GM12878 (cell line): Measurements from ENCODE around the gene PCDHA10. TPM values are rescaled to one million over a fixed set of nuclear protein-coding genes. Genes with fewer than 3 reads are reported as not detected.

Experiments
- ATAC-seq: fragments of 200-7000 bp; cut with Tn5 transposase; 3 replicates; pipeline ENCODE4 v1.9.1; 2020; ENCODE audit warnings: mild to moderate bottlenecking, moderate library complexity
- BruUV-seq: library from RNA; stranded (reverse); fragments of 400-500 nt; replicated peaks from 2 replicates; lab custom pipeline; 2021; lab: Mats Ljungman, UMichigan
- CTCF ChIA-PET: fragments of 300-600 bp; sonication (Branson Sonifier 250); formaldehyde crosslinking; extraction: SDS; loops from one replicate; lab custom pipeline; 2021; ENCODE audit warnings: inconsistent platforms; lab: Yijun Ruan, JAX
- POLR2A ChIA-PET: fragments of 350-600 bp; formaldehyde crosslinking; extraction: SDS; loops from one replicate; lab custom pipeline; 2021; ENCODE audit warnings: inconsistent platforms; lab: Charles Lee
- RAD21 ChIA-PET: fragments of 300-600 bp; sonication (Branson Sonifier 250); formaldehyde crosslinking; loops from one replicate; lab custom pipeline; 2023; ENCODE audit warnings: antibody characterized with exemption; ENCODE audit not compliant: unreplicated experiment; lab: Charles Lee
- SMC1A ChIA-PET: fragments of 300-600 bp; sonication (Branson Sonifier 250); formaldehyde crosslinking; loops from one replicate; lab custom pipeline; 2023; ENCODE audit not compliant: unreplicated experiment, uncharacterized antibody; lab: Charles Lee
- DNase-seq: peaks from one replicate; pipeline ENCODE4 v3.0.0-alpha.2; 2011; ENCODE audit warnings: low read depth, low spot score
- FAIRE-seq: peaks from 3 replicates; lab custom pipeline; 2011; peaks lifted over from hg19 to GRCh38; lab: Jason Lieb, UNC
- H2AFZ ChIP-seq: 2 replicates; pipeline ENCODE4 v1.6.0; 2011; ENCODE audit warnings: low read depth, low read length, control low read depth; ENCODE audit not compliant: control insufficient read depth
- H3K27ac ChIP-seq: 2 replicates; pipeline ENCODE4 v1.5.1; 2011; ENCODE audit warnings: control low read depth; ENCODE audit not compliant: control insufficient read depth, insufficient read depth
- H3K27me3 ChIP-seq, 2 experiments: replicated peaks in 1 of 2; 2 replicates each; pipeline versions ENCODE4 v1.6.0 to v1.6.1; 2011; ENCODE audit warnings: low read length in 1 of 2; ENCODE audit not compliant: control insufficient read depth in 2 of 2, insufficient read depth in 2 of 2
- H3K36me3 ChIP-seq, 2 experiments: 2 replicates each; pipeline ENCODE4 v1.5.1; 2011; ENCODE audit warnings: low read length in 1 of 2; ENCODE audit not compliant: control insufficient read depth in 2 of 2, insufficient read depth in 2 of 2
- H3K4me1 ChIP-seq: 2 replicates; pipeline ENCODE4 v1.6.1; 2011; ENCODE audit warnings: mild to moderate bottlenecking, low read length, moderate library complexity, mixed read lengths; ENCODE audit not compliant: control insufficient read depth, insufficient read depth
- H3K4me2 ChIP-seq: 2 replicates; pipeline ENCODE4 v1.6.0; 2011; ENCODE audit warnings: control low read depth; ENCODE audit not compliant: control insufficient read depth, insufficient read depth
- H3K4me3 ChIP-seq: fragments of 200-600 bp; sonication (generic); 2 replicates; pipeline ENCODE4 v1.5.1; 2016
- H3K79me2 ChIP-seq: 2 replicates; pipeline ENCODE4 v1.6.0; 2011; ENCODE audit warnings: low read length; ENCODE audit not compliant: control insufficient read depth, insufficient read depth
- H3K9ac ChIP-seq: 2 replicates; pipeline ENCODE4 v1.8.0; 2011; ENCODE audit warnings: low read length, control low read depth, mixed read lengths; ENCODE audit not compliant: control insufficient read depth, insufficient read depth
- H3K9me3 ChIP-seq: replicated peaks from 3 replicates; pipeline ENCODE4 v1.5.1; 2011; ENCODE audit warnings: mild to moderate bottlenecking, low read length; ENCODE audit not compliant: control insufficient read depth, insufficient read depth
- H4K20me1 ChIP-seq: 2 replicates; pipeline ENCODE4 v1.6.0; 2011; ENCODE audit not compliant: control insufficient read depth, insufficient read depth
- BACH1 ChIP-seq: fragments of 450-650 bp; IDR thresholded peaks from 2 replicates; pipeline ENCODE4 v1.6.1; 2017; ENCODE audit warnings: mild to moderate bottlenecking, borderline replicate concordance
- NR2C1 ChIP-seq: fragments of 450-650 bp; IDR thresholded peaks from 2 replicates; pipeline ENCODE4 v1.6.1; 2017; ENCODE audit warnings: antibody characterized with exemption, mild to moderate bottlenecking, moderate library complexity
- STAT3 ChIP-seq: IDR thresholded peaks from 2 replicates; pipeline ENCODE4 v1.6.1; 2011; ENCODE audit warnings: low read depth, low read length, improper control_type of control experiment
- TARDBP ChIP-seq: IDR thresholded peaks from 2 replicates; pipeline ENCODE4 v1.6.1; 2016; ENCODE audit warnings: borderline replicate concordance
- YY1 ChIP-seq: IDR thresholded peaks from 2 replicates; pipeline ENCODE4 v1.6.1; 2011; ENCODE audit warnings: low read depth, mild to moderate bottlenecking, low read length
- WGBS: methylation state at CpG from one replicate; pipeline ENCODE4 v1.1.6; 2016; ENCODE audit warnings: low lambda C conversion rate; ENCODE audit not compliant: insufficient replicate concordance, insufficient coverage; ENCODE audit errors: missing lambda C conversion rate; 5-methylcytosine and 5-hydroxymethylcytosine counted together
- in situ Hi-C: fragments of 300-500 bp; cut with MboI; formaldehyde crosslinking; loops from 9 replicates; pipeline ENCODE4 v1.14.3; 2018; ENCODE audit warnings: mixed read lengths
- intact Hi-C: fragments of 100-400 bp; cut with micrococcal nuclease; formaldehyde crosslinking; loops from one replicate; pipeline ENCODE4 v1.14.2; 2022; ENCODE audit not compliant: unreplicated experiment
- polyA plus RNA-seq, 11 experiments: library from polyadenylated mRNA; depleted of rRNA in 4 of 11; unstranded in 6 of 11; stranded (reverse) in 5 of 11; fragments of >200 nt; fragmentation: Nextera tagmentation in 4 of 11; fragmentation: Illumina TruSeq in 1 of 11; extraction: Ambion mirVana in 4 of 11; extraction: Trizol in 1 of 11; gene quantifications; 1 replicate in 1 of 11; 2 replicates in 10 of 11; pipeline versions ENCODE4 v1.2.1 to v1.2.3, GENCODE V29; 2011 to 2016; ENCODE audit warnings: inconsistent platforms in 2 of 11, missing spikeins in 2 of 11, low read depth in 1 of 11
- total RNA-seq, 4 experiments: library from RNA; depleted of rRNA in 3 of 4; stranded (reverse); fragments of >200 nt in 3 of 4; fragmentation: Illumina TruSeq in 1 of 4; extraction: Trizol in 1 of 4; gene quantifications; 2 replicates each; pipeline versions ENCODE4 v1.2.1 to v1.2.3, GENCODE V29; 2013 to 2021
- TF ChIP-seq, protein P1 (sequence below): fragments of 450-650 bp; IDR thresholded peaks from 2 replicates; pipeline ENCODE4 v1.6.1; 2017; ENCODE audit warnings: low read depth, mild to moderate bottlenecking, moderate library complexity
- TF ChIP-seq, protein P2 (sequence below): fragments of 450-650 bp; formaldehyde crosslinking; IDR thresholded peaks from 2 replicates; pipeline ENCODE4 v1.5.0; 2022; ENCODE audit warnings: mild to moderate bottlenecking, missing genetic modification characterization

PCDHA10 gene
- total and polyA plus RNA-seq, 10 of the 15 experiments (the other 5 are each of a cell fraction or from before 2014, with no cell fraction given): 0.01 to 0.06 (median 0.03) TPM; not detected in 5

DNA sequence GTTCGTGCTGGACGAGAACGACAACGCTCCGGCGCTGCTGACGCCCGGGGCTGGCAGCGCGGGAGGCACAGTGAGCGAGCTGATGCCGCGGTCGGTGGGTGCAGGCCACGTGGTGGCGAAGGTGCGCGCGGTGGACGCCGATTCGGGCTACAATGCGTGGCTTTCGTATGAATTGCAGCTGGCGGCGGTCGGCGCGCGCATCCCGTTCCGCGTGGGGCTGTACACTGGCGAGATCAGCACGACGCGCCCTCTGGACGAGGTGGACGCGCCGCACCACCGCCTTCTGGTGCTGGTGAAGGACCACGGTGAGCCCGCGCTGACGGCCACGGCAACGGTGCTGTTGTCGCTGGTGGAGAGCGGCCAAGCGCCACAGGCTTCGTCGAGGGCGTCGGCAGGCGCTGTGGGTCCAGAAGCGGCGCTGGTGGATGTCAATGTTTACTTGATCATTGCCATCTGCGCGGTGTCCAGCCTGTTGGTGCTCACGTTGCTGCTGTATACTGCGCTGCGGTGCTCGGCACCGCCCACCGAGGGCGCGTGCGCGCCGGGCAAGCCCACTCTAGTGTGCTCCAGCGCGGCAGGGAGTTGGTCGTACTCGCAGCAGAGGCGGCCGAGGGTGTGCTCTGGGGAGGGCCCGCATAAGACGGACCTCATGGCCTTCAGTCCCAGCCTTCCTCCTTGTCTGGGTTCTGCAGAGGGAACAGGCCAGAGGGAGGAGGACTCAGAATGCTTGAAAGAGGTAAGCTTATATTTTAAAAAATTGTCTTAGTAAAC, 28.4 kb downstream of the PCDHA10 start:
- peaks cover 2% of the 10 kb centered on the region; the same call in 1 of the 3 replicates for H3K9me3 ChIP-seq
- no peaks in the 10 kb centered on the region for H3K79me2 ChIP-seq
- TF ChIP-seq TARDBP (no peak), YY1 (no peak), STAT3 (no peak), BACH1 (no peak), NR2C1 (no peak)
- TF ChIP-seq, protein P1, sequence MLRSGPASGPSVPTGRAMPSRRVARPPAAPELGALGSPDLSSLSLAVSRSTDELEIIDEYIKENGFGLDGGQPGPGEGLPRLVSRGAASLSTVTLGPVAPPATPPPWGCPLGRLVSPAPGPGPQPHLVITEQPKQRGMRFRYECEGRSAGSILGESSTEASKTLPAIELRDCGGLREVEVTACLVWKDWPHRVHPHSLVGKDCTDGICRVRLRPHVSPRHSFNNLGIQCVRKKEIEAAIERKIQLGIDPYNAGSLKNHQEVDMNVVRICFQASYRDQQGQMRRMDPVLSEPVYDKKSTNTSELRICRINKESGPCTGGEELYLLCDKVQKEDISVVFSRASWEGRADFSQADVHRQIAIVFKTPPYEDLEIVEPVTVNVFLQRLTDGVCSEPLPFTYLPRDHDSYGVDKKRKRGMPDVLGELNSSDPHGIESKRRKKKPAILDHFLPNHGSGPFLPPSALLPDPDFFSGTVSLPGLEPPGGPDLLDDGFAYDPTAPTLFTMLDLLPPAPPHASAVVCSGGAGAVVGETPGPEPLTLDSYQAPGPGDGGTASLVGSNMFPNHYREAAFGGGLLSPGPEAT: no peak
- TF ChIP-seq, protein P2, sequence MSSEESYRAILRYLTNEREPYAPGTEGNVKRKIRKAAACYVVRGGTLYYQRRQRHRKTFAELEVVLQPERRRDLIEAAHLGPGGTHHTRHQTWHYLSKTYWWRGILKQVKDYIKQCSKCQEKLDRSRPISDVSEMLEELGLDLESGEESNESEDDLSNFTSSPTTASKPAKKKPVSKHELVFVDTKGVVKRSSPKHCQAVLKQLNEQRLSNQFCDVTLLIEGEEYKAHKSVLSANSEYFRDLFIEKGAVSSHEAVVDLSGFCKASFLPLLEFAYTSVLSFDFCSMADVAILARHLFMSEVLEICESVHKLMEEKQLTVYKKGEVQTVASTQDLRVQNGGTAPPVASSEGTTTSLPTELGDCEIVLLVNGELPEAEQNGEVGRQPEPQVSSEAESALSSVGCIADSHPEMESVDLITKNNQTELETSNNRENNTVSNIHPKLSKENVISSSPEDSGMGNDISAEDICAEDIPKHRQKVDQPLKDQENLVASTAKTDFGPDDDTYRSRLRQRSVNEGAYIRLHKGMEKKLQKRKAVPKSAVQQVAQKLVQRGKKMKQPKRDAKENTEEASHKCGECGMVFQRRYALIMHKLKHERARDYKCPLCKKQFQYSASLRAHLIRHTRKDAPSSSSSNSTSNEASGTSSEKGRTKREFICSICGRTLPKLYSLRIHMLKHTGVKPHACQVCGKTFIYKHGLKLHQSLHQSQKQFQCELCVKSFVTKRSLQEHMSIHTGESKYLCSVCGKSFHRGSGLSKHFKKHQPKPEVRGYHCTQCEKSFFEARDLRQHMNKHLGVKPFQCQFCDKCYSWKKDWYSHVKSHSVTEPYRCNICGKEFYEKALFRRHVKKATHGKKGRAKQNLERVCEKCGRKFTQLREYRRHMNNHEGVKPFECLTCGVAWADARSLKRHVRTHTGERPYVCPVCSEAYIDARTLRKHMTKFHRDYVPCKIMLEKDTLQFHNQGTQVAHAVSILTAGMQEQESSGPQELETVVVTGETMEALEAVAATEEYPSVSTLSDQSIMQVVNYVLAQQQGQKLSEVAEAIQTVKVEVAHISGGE (CRISPR knock-in tag): no peak
- no TSS peak for BruUV-seq
- no peaks in the 10 kb centered on the region for H4K20me1 ChIP-seq
- no peak for FAIRE-seq
- CTCF ChIA-PET: no interaction called here
- no peaks in the 10 kb centered on the region for H3K36me3 ChIP-seq
- in situ Hi-C loops: no loop called here
- no peak for DNase-seq
- H3K27ac ChIP-seq: no peak overlapping the region
- H2AFZ ChIP-seq: no peak overlapping the region
- no peaks in the 10 kb centered on the region for H3K27me3 ChIP-seq
- H3K9ac ChIP-seq: no peak overlapping the region
- intact Hi-C loops: no loop called here
- no peak overlapping the region for H3K4me2 ChIP-seq
- SMC1A ChIA-PET: no interaction called here
- POLR2A ChIA-PET: no interaction called here
- WGBS: 86% methylated on average over 57 of the region's 79 CpGs
- H3K4me1 ChIP-seq: no peaks in the 10 kb centered on the region
- ATAC-seq: no peak
- H3K4me3 ChIP-seq: no peak overlapping the region
- RAD21 ChIA-PET: no interaction called here
